HG03097 (cell line): ENCODE results near the gene ENOX1.
"Not testable (repeated sequence)": the region's sequence is repeated elsewhere in the genome, so short reads cannot be mapped to it uniquely, and the experiment has no call there.

ENCODE experiments used
- ATAC-seq: cut with Tn5 transposase; IDR thresholded peaks from one replicate; pipeline ENCODE4 v1.9.1; 2021; ENCODE audit not compliant: unreplicated experiment, low FRiP score

ENOX1 gene

DNA sequence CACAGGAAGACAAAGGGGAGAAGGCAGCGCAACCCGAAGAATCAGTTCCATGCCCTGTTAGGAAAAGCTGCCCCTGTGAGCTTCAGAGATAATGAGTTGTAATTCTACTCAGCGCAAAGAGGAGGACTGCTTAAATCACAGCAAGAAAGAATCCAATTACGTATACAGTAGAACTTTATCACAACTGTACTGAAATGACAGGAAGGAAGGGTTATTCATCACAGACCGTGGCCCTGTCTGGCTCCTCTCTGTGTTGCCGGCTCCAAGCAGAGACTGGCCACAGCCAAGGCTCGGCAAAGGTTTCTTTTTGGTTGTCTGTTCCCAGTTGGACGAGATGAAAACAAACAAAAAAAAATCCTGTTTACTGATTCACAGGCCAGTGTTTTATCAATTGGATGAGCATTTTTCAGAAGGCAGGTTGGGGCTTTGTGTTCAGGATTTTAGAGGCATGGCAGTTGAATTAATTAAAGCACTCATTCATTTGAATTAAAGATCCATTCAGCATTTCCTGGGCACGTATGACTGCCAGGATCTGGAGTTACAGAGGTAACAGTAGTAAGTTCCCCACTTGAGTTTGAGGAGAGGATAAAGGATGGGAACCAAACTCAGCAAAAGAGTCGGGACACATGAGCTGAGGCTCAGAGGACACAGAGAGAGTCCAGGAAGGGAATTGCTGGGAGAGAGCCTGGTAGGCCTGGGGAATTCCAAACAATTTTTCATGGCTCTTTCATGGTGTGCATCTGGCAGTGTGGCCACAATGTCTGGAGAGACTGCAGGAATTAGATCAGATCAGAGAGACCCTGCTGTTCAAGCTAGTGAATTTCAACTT, 422.3 kb downstream of the ENOX1 start:
- no peak for ATAC-seq

DNA sequence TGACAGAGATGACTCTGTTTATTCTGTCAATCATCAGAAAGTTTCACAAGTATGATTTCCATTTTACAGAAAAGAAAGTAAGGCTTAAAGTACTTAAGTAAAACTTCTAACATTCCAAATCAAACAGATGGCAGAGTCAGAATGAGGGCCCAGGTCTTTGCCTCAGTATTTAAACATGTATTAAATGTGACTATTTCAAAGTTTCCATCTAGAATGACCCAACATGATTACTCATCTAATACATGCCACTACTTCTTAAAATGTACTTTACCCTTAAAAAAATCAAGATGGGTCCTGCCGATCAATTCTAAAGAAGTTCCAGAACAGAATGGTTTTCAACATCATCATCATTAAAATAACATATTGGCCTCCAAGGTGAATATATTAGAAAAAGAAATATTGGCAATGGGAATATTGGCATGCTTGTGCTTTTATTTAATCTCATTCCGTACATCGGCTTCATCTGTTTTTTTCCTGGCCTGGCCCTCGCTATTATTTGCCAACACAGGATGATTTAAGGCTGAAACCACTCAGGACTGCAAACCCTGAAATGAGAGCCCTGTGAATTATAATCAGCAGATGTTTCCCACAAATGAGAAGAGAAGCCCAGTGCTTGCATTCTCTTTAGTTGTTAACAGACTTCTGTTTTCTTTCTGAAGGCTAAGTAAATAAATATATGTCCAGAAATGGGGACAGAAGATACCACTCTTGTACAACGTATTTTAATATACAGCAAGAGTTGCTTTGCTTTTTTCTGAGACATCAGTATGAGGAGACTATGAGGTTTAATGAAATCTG, 423.4 kb downstream of the ENOX1 start:
- no peak for ATAC-seq

DNA sequence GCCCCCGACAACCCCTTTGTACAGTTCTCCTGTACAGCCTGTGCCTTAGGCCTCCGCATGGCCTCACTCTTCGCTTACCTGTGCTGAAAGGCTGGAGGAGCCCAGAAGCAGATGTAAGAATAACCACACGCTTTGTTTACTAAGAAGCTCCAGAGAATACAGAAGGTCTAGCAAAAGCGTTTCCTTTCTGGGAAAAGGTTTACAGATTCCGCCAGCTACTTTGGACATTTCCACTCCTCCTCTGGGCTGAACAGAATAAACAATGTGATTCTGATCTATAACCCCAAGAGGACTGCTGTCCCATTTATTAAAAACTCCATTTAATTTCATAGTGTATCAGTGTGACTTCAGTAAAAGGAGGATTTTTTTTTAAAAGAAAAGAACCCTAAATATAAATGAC, 424.2 kb downstream of the ENOX1 start:
- ATAC-seq = no peak

DNA sequence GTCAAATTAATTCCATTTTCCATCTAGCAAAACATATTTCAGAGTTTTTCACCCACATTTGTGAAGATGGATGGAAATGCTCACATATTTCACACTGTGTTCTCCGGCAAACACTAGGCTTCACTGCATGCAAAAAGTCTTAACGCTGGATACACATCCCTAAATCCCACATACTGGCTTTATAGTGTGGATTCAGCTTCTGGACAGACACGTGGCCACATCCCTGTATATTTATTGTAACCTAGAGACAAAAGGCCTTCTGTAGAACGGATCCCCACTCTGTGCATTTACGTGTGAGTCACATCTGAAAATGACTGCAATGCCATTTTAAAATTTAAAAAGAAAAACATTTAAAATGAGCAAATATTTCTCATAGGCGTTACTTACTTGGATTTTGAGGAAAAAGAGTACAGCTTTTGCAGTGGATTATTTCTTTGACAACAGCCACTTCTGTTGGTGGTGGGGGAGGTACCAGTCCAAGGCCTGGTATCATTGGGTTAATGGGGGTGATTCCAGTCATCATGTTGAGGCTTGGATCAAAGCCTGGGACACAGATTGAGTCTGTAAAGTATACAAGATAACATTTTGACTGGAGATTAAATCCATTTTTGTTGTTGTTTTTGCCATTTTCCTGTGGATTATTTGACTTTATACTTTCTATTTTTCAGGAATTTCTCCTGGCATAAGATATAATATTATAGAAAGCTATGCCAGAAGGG, 425.7 kb downstream of the ENOX1 start:
- ATAC-seq = no peak

DNA sequence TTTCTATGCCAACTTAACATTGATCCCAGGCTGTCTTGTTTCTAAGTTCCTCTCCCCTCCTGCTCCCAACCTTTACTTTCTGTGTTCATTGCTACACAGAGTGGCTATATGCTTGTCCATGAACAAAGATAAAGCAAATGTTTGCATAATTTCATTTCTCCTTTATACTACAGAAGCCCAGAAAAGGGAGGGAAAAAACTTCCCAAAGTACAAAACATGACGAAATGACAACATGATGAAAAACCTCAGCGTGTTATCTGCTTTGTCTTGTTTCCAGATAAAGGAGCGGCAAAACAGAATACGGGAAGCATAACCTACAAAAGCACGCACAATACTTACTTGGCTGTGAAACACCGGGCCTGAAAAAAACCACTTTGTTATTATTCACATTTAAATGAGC, 426.6 kb downstream of the ENOX1 start:
- no peak for ATAC-seq

DNA sequence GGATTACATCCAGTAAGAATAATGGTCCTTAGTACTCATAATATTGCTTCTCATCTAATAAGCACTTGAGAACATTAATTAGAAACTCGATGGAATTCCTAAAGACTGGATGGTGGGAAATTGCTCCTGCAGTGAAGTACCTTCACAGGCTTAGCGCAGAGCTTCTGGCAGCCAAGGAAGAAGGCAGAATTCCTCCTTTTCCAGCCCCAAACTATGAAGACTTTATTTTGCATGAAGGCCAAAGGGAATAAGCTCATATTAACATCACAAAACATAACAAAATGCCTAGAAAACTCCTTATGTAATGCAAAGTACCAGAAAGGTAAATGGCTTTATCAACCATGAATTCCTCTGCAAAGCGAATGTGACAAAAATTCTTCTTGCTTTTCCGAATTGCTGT, 427.2 kb downstream of the ENOX1 start:
- no peak for ATAC-seq

DNA sequence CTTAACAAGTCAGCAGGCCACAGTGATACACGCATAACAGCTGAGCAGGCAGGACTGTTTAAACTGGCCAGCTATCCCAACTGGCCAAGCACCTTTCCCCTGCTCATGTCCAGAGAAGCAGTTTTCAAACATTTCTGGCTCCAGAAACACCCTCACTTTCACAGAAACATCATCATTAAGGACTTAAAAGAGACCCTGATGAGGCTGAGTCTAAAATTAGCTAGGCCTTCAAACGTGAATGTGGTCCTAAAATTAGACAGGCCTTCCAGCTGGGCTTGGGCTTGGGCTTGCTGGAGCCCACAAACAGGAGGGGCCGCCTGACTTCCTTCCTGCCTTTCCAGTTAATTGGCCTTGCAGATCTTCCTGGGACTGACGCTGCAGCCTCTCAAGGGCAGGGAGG, 429.2 kb downstream of the ENOX1 start:
- ATAC-seq = no peak

DNA sequence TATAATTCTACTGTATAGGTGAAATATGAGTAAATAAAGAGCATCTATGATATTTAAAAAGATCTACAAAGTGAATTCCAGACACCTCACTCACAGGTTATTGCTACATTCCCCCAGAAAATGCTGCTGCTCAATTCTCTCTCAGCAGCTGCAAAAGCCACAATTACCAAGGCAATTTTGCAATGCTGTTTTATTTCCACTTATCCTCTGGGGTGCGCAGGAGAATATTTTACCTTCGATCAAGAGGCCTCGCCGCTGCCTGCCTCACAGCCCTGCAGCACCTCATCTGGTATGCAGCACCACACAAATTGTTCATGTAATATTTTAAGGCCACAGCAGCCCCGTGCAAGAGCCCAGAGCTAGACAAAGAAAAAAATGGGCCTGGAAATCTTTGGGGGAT, 430.2 kb downstream of the ENOX1 start:
- ATAC-seq = no peak

DNA sequence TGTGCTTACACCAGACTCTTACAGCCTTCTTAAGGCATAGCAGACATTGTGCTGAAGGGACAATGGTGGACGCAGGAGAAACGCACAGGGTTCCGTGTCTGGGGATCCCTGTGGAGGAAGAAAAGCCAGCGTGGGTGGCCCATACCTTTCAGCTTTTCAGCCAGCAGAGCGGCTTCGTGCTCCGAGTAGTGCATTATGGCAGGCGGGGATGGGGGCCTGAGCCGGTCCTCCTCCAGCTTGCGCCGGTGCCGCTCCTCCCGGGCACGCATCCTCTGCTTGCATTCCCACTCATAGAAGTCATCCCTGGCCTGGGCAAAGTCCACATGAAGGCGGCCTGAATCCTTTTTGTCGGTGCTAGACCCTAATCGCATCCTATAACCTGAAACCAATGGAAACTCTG, 431.0 kb downstream of the ENOX1 start:
- no peak for ATAC-seq

DNA sequence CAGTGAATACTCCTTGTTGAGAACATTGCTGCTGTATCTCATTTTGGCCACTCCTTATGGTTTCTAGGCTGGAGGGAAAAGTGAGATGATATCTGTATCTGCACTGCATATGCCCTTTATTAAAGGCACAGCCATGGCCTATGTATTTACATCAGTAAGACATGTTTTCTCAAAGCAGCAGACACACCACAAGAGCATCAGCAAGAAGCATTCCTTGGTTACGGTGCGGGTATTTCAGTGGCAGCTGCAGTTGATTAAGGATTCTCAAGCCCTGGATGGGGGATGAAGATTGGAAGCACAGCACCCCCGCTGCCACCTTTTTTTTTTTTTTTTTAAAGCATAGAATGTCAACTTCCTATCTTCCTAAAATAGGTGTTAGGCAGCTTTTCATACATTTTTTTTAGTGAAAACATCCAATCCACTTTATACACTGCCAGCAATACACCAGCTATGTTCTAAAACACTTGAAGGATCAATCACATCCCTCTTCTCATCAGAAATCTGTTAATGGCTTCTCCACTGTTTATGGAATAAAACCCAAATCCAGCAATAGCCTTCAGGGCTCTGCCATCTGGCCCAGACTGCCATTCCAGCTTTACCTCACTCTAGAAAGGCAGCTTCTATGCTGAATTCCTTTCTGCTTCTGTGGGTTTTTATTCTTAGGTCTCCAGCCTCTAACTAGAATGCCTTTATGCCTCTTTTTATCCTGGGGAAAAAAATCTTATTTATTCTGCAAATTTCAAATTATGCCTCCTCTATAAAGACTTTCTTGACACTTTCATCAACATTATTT, 432.4 kb downstream of the ENOX1 start:
- no peak for ATAC-seq

DNA sequence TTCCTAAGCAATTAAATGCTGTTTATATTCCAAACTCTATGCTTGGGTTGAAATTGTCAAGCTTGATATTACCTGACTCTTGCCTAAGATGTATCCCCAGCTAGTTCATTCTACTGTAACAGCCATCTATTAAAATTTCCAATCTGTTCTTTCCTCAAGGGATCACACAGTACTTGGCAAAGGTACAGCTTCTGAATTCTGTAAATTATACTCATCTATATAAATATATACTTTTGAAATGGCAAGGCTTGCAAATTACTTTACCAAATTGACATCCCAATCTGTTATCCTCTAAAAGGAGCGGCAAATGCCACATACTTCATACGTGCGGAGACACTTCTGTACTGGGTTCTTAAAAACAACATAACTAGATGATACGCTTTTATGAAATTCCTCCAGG, 433.1 kb downstream of the ENOX1 start:
- ATAC-seq = no peak

DNA sequence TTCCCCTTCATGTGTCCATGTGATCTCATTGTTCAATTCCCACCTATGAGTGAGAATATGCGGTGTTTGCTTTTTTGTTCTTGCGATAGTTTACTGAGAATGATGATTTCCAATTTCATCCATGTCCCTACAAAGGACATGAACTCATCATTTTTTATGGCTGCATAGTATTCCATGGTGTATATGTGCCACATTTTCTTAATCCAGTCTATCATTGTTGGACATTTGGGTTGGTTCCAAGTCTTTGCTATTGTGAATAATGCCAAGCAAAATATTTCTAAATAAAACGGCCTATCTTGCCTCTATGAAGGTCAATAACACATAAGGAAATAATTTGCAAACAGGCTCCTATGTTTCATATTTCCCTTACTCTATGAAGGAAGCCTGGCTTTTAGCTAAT, 435.2 kb downstream of the ENOX1 start:
- not testable (repeated sequence) for ATAC-seq

DNA sequence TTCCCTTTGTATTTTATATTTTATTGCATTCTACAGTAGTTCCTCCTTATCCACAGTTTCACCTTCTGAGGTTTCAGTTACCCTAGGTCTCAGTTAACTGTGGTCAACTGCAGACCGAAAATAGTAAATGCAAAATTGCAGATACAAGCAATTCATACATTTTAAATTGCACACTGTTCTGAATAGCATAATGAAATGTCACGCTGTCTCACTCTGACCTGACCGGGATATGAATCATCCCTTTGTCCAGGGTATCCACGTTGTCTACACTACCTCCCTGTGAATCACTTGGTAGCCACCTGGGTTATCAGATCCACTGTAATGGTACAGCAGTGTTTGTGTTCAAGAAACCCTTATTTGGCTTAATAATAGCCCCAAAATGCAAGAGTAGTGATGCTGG, 438.4 kb downstream of the ENOX1 start:
- no peak for ATAC-seq

DNA sequence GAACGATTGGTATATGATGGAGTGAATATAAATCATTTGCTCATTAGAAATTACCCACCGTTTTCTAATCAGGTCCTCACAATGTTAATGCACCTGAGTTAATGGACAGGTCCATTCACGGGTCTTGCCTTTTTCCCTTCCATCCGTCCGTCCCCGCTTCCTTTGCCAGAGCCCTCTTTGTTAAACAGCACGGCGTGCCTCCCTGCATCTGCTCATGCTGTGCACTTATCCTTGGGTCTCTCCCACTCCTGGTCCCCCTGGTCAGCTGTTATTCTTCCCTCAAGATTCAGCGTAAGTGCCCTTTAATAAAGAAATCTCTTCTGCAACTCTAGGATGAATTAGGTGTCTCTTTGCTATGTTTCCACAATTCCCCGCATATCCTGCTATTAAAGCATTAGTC, 438.9 kb downstream of the ENOX1 start:
- ATAC-seq = no peak

DNA sequence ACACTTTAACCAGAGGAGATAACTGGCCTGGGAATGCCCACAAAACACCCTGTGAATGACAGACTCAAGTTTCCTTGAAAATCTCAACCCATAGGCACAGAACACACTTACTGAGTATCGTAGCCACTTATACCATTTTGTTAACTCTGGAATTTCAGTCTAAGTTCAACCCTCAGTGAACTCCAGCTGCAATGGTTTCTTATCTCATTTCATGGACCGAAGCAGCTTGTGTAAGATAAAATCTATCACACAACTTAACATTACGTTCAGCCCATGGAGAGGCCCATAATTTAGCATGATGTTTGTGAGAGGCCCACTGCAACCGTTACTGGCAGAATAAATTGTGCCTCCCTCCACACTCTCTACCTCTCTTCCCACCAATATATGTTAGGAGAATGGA, 440.3 kb downstream of the ENOX1 start:
- no peak for ATAC-seq

DNA sequence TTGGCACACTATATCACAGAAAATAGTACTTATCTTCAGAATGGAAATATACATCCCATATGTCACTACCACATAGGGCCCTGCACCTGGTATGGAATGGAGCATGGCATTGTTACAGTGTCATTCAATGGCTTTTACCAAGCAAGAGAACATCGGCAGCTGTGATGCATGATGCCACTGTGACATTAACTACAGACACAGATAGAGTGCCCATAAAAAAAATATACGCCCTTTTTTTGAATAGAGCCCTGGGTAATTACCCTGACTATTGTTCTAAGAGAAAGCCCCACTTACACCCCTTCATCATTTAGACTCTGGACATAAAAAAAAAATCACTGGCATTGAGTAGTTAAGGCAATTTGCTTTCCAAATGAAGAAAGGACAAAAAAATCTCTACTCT, 443.1 kb downstream of the ENOX1 start:
- no peak for ATAC-seq

DNA sequence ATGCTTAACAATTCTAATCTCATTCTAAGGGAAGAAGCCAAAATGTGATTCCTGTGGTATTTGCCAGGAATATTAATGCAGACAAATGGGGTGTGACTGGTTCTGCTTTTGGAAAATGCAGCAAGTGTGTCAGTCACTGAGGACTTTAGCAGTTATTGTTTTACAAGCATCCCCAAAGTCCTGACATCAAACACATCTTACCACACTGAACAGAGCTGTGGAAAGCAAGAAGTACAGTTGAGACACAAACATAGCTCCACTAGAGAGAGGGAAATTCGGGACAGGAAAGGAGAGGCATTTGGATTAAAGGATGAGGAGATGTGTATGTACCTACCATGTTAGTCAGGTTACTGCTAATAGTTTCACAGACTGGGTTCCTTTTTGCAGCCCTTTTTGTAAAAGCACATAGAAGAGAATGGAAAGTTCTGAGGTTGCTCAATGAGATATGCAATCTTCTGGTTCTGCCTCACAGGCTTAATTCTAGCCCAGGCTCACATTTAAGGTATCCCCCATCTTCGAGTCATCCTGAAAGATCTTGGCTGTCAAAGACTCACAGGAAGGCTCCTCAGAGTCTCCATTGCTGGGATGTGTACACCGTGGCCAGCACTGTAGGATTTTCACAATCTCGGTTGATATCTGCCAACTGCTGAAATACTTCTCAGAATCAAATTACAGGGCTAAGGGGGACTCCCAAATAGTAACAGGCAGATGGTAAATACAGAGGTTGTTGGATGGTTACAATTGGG, 446.8 kb downstream of the ENOX1 start:
- ATAC-seq = no peak

DNA sequence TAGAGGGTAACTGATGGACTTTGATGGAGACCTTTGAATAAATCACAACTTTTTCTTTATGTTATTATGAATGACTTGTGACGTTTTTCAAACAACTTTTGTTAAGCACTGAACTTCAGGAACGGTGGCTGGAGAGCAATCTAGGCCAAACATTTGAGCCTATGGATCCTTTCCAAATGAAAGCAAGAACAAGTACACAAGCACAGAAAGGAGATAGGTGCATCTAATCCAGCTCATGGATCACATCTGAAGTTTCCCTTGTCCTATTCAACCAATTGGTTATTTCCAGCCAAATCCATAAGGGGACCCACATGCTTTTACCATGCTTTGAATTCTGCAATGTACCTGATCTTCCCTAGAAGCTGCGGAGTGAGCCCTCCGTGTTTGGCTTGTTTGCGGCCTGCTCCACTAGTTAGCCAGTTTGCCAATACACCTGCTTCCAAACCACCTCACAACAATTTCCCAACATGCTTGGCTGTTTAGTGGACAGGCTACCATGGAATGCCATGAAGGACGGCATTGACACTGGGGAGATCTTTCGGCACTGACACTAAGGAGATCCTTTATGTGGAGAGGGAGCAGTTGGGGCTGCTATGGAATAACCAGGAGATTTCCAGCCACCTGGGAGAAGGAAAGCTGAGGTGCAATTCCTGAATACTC, 447.5 kb downstream of the ENOX1 start:
- no peak for ATAC-seq

DNA sequence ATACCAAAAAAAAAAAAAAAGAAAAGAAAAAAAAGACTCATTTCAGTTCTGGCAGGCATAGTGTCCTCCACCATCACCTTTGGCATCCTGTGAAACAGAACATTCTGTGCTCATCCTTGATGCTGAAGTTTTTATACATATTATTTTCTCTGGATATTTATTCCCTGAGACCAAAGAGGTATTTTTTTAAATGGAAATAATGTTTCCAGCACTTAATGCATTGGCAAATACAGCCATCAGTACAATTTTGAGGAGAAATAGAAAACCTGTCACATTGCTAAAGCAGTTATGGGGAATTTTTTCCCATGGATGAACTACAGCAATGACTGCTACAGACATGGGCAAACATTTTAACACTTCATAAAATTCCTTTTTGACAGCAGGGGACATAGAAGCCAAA, 451.0 kb downstream of the ENOX1 start:
- no peak for ATAC-seq
